PC-3 (cell line): ENCODE measurements around the gene ARFGAP1. TPM values are rescaled to one million over a fixed set of nuclear protein-coding genes. Genes with fewer than 3 reads are reported as not detected.

Experiments used
- ATAC-seq: fragments of 200-7000 bp; cut with Tn5 transposase; 2 replicates; pipeline ENCODE4 v1.9.1; 2020; ENCODE audit warnings: mild to moderate bottlenecking, moderate library complexity
- BruUV-seq: library from RNA; stranded (reverse); fragments of 400-500 nt; replicated peaks from 2 replicates; lab custom pipeline; 2021; lab: Mats Ljungman, UMichigan
- CTCF ChIA-PET: fragments of 300-600 bp; sonication (Branson Sonifier 250); formaldehyde crosslinking; loops from one replicate; lab custom pipeline; 2022; ENCODE audit warnings: antibody characterized with exemption; lab: Charles Lee
- POLR2A ChIA-PET: fragments of 300-600 bp; sonication (Branson Sonifier 250); formaldehyde crosslinking; loops from one replicate; lab custom pipeline; 2022; ENCODE audit warnings: antibody characterized with exemption; ENCODE audit not compliant: unreplicated experiment; lab: Charles Lee
- DNase-seq: peaks from one replicate; pipeline ENCODE4 v3.0.0-alpha.2; 2015
- H2AFZ ChIP-seq: fragments of 300-600 bp; sonication (generic); 2 replicates; pipeline ENCODE4 v1.6.0; 2016; ENCODE audit warnings: antibody characterized with exemption, low read length
- H3F3A ChIP-seq: fragments of 300-600 bp; sonication (generic); one replicate; pipeline ENCODE4 v1.6.0; 2017; ENCODE audit warnings: antibody characterized with exemption, low read length, control low read depth, mild to moderate bottlenecking; ENCODE audit not compliant: unreplicated experiment
- H3K27ac ChIP-seq: fragments of 300-600 bp; sonication (generic); 2 replicates; pipeline ENCODE4 v1.5.1; 2016; ENCODE audit warnings: mild to moderate bottlenecking, low read length
- H3K27me3 ChIP-seq: fragments of 300-600 bp; sonication (generic); 2 replicates; pipeline ENCODE4 v1.6.1; 2016; ENCODE audit warnings: low read length, mixed read lengths
- H3K36me3 ChIP-seq: fragments of 300-600 bp; sonication (generic); 2 replicates; pipeline ENCODE4 v1.6.1; 2016; ENCODE audit warnings: low read depth, mixed run types, low read length, mixed read lengths
- H3K4me1 ChIP-seq: fragments of 300-600 bp; sonication (generic); 2 replicates; pipeline ENCODE4 v1.5.1; 2016; ENCODE audit warnings: low read length; ENCODE audit not compliant: insufficient read depth
- H3K4me2 ChIP-seq: fragments of 300-600 bp; sonication (generic); 2 replicates; pipeline ENCODE4 v1.6.0; 2016; ENCODE audit warnings: low read length
- H3K4me3 ChIP-seq: fragments of 300-600 bp; sonication (generic); 2 replicates; pipeline ENCODE4 v1.5.1; 2016; ENCODE audit warnings: mild to moderate bottlenecking, low read length, mixed read lengths
- H3K79me2 ChIP-seq: fragments of 300-600 bp; sonication (generic); 2 replicates; pipeline ENCODE4 v1.6.1; 2017; ENCODE audit warnings: low read length, mixed read lengths
- H3K9ac ChIP-seq: fragments of 300-600 bp; sonication (generic); 2 replicates; pipeline ENCODE4 v1.6.0; 2016; ENCODE audit warnings: mild to moderate bottlenecking, low read length
- H3K9me2 ChIP-seq: fragments of 300-600 bp; sonication (generic); replicated peaks from 2 replicates; pipeline ENCODE4 v1.6.1; 2016; ENCODE audit warnings: mixed run types, low read length, mixed read lengths
- H3K9me3 ChIP-seq: fragments of 300-600 bp; sonication (generic); 2 replicates; pipeline ENCODE4 v1.6.1; 2016; ENCODE audit warnings: low read length, mixed read lengths
- H4K20me1 ChIP-seq: fragments of 300-600 bp; sonication (generic); 2 replicates; pipeline ENCODE4 v1.6.1; 2016; ENCODE audit warnings: low read length, mixed read lengths
- EZH2 ChIP-seq: fragments of 300-600 bp; sonication (generic); IDR thresholded peaks from one replicate; pipeline ENCODE4 v1.6.1; 2017; ENCODE audit warnings: antibody characterized with exemption, mild to moderate bottlenecking, low read length; ENCODE audit not compliant: unreplicated experiment
- EZH2phosphoT487 ChIP-seq: fragments of 300-600 bp; sonication (generic); IDR thresholded peaks from 2 replicates; pipeline ENCODE4 v1.6.1; 2018; ENCODE audit warnings: mild to moderate bottlenecking, antibody characterized with exemption, low read length, borderline replicate concordance
- intact Hi-C: fragments of 100-400 bp; cut with micrococcal nuclease; formaldehyde crosslinking; loops from 2 replicates; pipeline ENCODE4 v1.9.0; 2023
- total RNA-seq: library from RNA; depleted of rRNA; stranded (reverse); fragments of >200 nt; gene quantifications from 2 replicates; pipeline ENCODE4 v1.2.3, GENCODE V29; 2014
- TF ChIP-seq, protein P1 (sequence below): fragments of 300-600 bp; sonication (generic); conservative IDR thresholded peaks from 2 replicates; pipeline ENCODE4 v1.5.1; 2017; ENCODE audit warnings: antibody characterized with exemption, low read depth, mild to moderate bottlenecking, low read length

Gene ARFGAP1
- total RNA-seq, 1 experiment from 2014 or later: 75.6 TPM

- Histone ChIP-seq H3K9me3 (no peaks in the 10 kb centered on the region), H2AFZ (peak overlapping the region; percentile 65; the same call in 1 of the 2 replicates), H3K4me1 (peaks cover 13% of the 10 kb centered on the region; the same call in 1 of the 2 replicates), H3F3A (no peaks in the 10 kb centered on the region), H3K9ac (peak overlapping the region; percentile 91), H3K27me3 (no peaks in the 10 kb centered on the region), H3K27ac (no peak overlapping the region), H3K9me2 (no peaks in the 10 kb centered on the region), H3K4me2 (peak overlapping the region; percentile 83), H3K36me3 (peaks cover 11% of the 10 kb centered on the region; the same call in 1 of the 2 replicates), H3K79me2 (peaks cover 60% of the 10 kb centered on the region), H4K20me1 (peaks cover 27% of the 10 kb centered on the region), H3K4me3 (peak overlapping the region; percentile 88)
- intact Hi-C loops: no loop called here
- DNase-seq: no peak
- no TSS peak for BruUV-seq
- CTCF ChIA-PET: interaction anchor here (0.6 kb wide), 1 partner anchor 18 kb away, joined by 4 read pairs; no protein-coding TSS in a partner anchor
- POLR2A ChIA-PET: interaction anchor here (0.6 kb wide), 1 partner anchor 65 kb away, joined by 21 read pairs; no protein-coding TSS in a partner anchor
- ATAC-seq: no peak
- TF ChIP-seq EZH2 (no peak), EZH2phosphoT487 (no peak)
- TF ChIP-seq, protein P1, sequence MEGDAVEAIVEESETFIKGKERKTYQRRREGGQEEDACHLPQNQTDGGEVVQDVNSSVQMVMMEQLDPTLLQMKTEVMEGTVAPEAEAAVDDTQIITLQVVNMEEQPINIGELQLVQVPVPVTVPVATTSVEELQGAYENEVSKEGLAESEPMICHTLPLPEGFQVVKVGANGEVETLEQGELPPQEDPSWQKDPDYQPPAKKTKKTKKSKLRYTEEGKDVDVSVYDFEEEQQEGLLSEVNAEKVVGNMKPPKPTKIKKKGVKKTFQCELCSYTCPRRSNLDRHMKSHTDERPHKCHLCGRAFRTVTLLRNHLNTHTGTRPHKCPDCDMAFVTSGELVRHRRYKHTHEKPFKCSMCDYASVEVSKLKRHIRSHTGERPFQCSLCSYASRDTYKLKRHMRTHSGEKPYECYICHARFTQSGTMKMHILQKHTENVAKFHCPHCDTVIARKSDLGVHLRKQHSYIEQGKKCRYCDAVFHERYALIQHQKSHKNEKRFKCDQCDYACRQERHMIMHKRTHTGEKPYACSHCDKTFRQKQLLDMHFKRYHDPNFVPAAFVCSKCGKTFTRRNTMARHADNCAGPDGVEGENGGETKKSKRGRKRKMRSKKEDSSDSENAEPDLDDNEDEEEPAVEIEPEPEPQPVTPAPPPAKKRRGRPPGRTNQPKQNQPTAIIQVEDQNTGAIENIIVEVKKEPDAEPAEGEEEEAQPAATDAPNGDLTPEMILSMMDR: no peak
Measured at GRCh38 chr20:63273059-63273579, 506 bp downstream of the ARFGAP1 start.

GRCh38 chr20:63273635-63274380 lies 1.2 kb downstream of the ARFGAP1 start:
- CTCF ChIA-PET: no interaction called here

More at GRCh38 chr20:63273635-63274380, 1.2 kb downstream of the ARFGAP1 start:
- peak overlapping the region; percentile 88 for H3K4me3 ChIP-seq
- peak overlapping the region; percentile 91 for H3K9ac ChIP-seq
- H2AFZ ChIP-seq: no peak overlapping the region
- POLR2A ChIA-PET: interaction anchor here (0.6 kb wide), 1 partner anchor 65 kb away, joined by 21 read pairs; no protein-coding TSS in a partner anchor
- peaks cover 60% of the 10 kb centered on the region for H3K79me2 ChIP-seq
- peak overlapping the region; percentile 83 for H3K4me2 ChIP-seq
- no peaks in the 10 kb centered on the region for H3K9me2 ChIP-seq
- peak; percentile 69 for DNase-seq
- peaks cover 13% of the 10 kb centered on the region; the same call in 1 of the 2 replicates for H3K4me1 ChIP-seq
- BruUV-seq: TSS peak; percentile 74
- intact Hi-C loops: no loop called here
- no peaks in the 10 kb centered on the region for H3F3A ChIP-seq
- no peak overlapping the region for H3K27ac ChIP-seq
- no peaks in the 10 kb centered on the region for H3K9me3 ChIP-seq
- H3K36me3 ChIP-seq: peaks cover 16% of the 10 kb centered on the region; the same call in 1 of the 2 replicates
- H4K20me1 ChIP-seq: peaks cover 27% of the 10 kb centered on the region
- TF ChIP-seq, protein P1: no peak
- TF ChIP-seq EZH2: no peak
- TF ChIP-seq EZH2phosphoT487: no peak
- peak; percentile 26 for ATAC-seq
- no peaks in the 10 kb centered on the region for H3K27me3 ChIP-seq
